Retinal pigment epithelial cell (primary cell): ENCODE data around the gene HOXD8.

ENCODE experiments used
- DNase-seq: peaks from one replicate; pipeline ENCODE4 v3.0.0-alpha.2; 2010; ENCODE audit warnings: low read depth
- H3K4me3 ChIP-seq: 2 replicates; pipeline ENCODE4 v1.5.1; 2011; ENCODE audit warnings: mild to moderate bottlenecking, low read length, control low read depth, moderate library complexity
- TF ChIP-seq, protein P1 (sequence below): conservative IDR thresholded peaks from 2 replicates; pipeline ENCODE4 v1.5.1; 2011; ENCODE audit warnings: low read depth, low read length, control low read depth, inconsistent platforms

The HOXD8 gene

DNA sequence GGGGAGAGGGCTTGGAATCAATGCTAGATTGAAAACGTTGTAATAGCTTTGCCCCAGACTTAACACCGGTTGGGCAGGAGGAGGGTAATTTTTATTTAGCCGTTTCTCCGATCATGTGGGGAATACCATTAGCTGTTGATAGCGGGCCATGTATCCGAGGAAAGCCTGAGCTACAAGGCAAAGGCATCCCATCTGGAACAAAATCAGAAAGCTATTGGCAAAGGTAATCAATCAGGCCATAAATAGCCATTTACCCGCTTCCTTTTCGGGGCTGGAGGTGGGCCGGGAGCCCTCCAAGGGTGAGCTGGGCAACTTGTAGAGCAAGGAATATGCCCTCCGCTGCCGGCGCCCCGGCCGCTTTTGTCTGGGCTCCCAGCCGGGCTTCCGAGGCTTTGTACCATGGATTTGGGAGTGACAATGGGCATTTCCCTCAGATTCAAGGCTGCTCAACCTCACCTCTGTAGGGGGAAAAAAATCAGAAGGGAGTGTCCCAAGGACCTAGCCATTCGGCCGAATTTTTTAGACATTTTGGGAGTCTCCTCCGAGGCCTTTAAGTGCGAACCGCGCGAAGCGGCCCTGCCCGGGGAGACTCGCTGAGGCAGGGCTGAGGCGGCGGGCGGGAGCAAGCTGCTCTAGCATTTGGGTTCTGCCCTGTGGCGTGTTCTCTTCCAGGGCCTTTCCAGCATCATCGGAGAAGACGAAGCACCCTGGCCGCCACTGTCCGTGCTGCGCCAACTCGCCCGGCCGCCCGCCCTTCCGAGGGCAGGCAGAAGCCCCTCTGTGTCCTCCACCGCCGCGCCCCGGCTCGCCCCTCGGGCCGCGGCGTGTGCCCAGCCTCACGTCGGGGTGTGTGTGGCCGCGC is 8.1 kb upstream of the HOXD8 start:
- no peak overlapping the region for H3K4me3 ChIP-seq
- no peak for DNase-seq
- TF ChIP-seq, protein P1, sequence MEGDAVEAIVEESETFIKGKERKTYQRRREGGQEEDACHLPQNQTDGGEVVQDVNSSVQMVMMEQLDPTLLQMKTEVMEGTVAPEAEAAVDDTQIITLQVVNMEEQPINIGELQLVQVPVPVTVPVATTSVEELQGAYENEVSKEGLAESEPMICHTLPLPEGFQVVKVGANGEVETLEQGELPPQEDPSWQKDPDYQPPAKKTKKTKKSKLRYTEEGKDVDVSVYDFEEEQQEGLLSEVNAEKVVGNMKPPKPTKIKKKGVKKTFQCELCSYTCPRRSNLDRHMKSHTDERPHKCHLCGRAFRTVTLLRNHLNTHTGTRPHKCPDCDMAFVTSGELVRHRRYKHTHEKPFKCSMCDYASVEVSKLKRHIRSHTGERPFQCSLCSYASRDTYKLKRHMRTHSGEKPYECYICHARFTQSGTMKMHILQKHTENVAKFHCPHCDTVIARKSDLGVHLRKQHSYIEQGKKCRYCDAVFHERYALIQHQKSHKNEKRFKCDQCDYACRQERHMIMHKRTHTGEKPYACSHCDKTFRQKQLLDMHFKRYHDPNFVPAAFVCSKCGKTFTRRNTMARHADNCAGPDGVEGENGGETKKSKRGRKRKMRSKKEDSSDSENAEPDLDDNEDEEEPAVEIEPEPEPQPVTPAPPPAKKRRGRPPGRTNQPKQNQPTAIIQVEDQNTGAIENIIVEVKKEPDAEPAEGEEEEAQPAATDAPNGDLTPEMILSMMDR, result no peak

DNA sequence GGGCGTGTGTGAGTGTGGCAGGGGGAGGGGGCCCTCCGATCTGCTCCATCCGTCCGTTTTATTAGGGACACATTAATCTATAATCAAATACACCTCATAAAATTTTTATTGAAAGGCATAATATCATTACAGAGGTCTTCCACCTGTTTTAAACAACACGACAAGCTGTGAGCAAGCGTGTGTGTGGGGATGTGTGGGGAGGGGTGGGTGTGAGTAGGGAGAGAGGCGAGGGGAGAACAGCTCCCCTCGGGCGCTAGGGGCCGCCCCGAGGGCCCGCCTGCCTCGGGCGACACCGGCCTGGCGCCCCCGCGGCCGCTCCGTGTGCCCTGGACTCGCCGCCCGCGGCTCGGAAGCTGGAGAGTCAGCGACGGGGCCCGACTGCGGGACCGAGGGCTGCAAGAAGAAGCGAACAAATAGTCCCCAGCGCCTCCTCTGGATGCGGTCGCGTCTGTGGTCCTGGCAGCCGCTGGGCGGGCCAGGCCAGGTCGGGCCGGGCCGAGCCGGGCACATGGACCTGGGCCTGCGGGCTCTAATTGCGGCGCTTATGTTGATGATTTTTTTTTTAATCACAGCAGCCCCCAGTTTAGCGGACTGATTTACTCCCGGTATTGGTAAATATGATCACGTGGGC is 7.3 kb upstream of the HOXD8 start:
- no peak overlapping the region for H3K4me3 ChIP-seq
- TF ChIP-seq, protein P1, result no peak
- no peak for DNase-seq

DNA sequence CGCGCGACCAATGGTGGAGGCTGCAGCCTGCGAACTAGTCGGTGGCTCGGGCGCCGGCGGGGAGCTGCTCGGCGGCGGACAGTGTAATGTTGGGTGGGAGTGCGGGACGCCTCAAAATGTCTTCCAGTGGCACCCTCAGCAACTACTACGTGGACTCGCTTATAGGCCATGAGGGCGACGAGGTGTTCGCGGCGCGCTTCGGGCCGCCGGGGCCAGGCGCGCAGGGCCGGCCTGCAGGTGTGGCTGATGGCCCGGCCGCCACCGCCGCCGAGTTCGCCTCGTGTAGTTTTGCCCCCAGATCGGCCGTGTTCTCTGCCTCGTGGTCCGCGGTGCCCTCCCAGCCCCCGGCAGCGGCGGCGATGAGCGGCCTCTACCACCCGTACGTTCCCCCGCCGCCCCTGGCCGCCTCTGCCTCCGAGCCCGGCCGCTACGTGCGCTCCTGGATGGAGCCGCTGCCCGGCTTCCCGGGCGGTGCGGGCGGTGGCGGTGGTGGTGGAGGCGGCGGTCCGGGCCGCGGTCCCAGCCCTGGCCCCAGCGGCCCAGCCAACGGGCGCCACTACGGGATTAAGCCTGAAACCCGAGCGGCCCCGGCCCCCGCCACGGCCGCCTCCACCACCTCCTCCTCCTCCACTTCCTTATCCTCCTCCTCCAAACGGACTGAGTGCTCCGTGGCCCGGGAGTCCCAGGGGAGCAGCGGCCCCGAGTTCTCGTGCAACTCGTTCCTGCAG is 6.7 kb upstream of the HOXD8 start, which contains the start of gene HOXD9:
Gene HOXD9 (plus strand): TSS at position 37 of the 728 bp plus-strand sequence. CDS start 50 bp downstream, at position 87.
- TF ChIP-seq, protein P1, result no peak
- H3K4me3 ChIP-seq, result no peak within 1 kb of the TSS
- DNase-seq, result no peak

DNA sequence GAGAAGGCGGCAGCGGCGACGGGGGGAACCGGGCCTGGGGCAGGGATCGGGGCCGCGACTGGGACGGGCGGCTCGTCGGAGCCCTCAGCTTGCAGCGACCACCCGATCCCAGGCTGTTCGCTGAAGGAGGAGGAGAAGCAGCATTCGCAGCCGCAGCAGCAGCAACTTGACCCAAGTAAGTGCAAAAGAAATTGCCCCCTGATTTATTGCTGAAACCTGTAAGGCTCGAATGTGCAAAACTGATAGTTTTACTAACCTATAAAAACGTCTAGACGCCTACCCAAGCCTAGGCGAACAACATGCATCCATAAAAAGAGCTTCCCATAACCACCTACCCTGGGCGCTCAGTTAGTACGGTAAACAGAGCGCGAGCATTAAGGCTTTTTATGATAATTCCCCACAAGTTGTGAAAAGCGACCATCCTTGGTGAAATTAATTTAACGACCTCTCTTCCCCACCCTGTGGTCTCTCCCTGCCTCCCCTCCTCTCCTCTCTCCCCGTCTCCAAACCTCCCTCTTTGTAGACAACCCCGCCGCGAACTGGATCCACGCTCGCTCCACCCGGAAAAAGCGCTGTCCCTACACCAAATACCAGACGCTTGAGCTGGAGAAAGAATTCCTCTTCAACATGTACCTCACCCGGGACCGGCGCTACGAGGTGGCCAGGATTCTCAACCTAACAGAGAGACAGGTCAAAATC is 5.9 kb upstream of the HOXD8 start:
- TF ChIP-seq, protein P1, result no peak
- H3K4me3 ChIP-seq, result no peak overlapping the region
- no peak for DNase-seq

DNA sequence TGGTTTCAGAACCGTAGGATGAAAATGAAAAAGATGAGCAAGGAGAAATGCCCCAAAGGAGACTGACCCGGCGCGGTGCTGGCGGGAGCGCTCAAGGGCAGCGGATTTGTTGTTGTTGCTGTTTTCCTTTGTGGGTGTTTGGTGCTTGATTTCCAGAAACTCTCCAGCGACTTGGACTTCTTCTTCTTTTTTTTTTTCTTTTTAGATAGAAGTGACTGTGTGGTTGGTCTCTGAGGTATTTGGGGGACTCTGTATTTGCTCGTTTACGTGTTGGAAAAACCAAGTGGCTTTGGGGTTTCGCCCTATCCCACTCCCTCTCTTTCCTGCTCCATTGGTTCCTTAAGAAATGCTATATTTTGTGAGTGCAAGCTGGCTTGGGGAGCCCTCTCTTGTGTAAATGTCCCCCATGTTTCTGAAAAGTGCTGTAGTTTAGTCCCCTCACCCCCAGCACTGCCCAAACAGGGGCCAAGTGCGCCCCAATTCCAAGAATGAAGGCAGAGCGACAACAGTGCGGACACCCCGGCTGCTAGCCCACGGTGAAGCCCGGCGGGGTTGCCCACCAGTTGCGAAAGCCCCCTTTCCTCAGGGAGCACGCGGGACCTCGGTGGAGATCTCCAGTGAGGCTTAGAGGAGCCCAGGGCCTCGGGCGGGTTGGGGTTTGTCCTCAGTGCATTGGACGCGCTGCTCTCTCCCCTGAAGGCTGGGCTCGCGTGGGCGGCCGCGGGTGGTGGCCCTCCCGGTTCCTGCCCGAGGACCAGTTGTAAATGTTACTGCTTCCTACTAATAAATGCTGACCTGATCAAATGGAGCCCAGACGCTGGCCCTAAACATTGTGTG is 5.2 kb upstream of the HOXD8 start:
- no peak overlapping the region for H3K4me3 ChIP-seq
- TF ChIP-seq, protein P1, result no peak
- DNase-seq, result no peak
